NCI-H748 (cell line): ENCODE data around the gene MAP7.
"Not testable (repeated sequence)": the region's sequence is repeated elsewhere in the genome, so short reads cannot be mapped to it uniquely, and the experiment has no call there.

Source experiments
- DNase-seq: peaks from one replicate; lab custom pipeline; 2025; ENCODE audit not compliant: unreplicated experiment; lab: John Stamatoyannopoulos, UW

MAP7 gene

DNA sequence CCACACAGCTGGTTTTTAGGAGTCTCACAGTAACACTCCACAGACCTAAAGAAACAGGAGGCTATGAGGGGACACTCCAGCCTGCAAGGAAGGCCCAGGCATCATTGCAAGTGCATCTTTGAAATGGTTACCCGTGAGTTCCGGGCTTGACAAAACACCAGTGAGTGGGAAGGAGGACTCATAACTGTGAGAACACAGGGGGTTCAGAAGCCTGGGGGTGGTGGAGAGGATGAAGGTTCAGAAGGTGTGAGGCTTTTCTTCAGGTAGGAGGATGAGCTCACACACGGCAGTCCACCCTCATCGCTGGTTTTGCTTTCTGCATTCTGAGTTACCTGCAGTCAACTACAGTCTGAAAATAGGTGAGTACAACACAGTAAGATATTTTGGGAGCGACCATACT lies 39.9 kb downstream of the MAP7 start:
- DNase-seq, result no peak

DNA sequence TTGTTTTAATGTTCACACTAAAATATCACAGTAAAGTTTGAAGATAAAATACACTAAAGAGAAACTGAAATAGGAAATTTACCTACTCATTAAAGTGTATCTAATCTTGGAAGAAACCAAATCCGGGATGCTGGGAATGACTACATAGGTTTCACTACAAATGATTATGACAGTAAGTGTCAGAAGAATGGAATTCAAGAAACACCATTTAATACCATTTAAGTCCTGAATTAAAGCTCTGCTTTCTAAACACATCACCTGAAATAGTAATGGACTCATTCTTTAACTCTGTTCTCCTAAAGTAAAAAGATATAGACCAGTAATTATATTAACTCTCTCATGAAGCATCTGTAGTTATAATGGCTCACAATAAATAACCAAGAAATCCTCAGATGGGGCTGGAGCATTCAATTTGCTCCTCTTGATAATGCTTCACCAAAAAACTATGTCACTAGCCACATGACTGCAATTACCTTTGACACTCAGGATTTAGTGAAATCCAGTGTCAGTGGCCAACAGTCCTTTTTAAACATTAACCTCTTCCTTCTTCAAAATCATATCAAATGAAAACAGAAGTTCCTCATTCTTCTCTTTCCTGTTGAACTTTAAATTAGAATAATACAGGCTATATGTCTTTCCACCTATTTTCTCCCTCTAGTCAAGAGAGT lies 41.4 kb downstream of the MAP7 start:
- DNase-seq, result no peak

- no peak for DNase-seq
Measured at GRCh38 chr6:136506124-136506799, 44.0 kb downstream of the MAP7 start.

DNA sequence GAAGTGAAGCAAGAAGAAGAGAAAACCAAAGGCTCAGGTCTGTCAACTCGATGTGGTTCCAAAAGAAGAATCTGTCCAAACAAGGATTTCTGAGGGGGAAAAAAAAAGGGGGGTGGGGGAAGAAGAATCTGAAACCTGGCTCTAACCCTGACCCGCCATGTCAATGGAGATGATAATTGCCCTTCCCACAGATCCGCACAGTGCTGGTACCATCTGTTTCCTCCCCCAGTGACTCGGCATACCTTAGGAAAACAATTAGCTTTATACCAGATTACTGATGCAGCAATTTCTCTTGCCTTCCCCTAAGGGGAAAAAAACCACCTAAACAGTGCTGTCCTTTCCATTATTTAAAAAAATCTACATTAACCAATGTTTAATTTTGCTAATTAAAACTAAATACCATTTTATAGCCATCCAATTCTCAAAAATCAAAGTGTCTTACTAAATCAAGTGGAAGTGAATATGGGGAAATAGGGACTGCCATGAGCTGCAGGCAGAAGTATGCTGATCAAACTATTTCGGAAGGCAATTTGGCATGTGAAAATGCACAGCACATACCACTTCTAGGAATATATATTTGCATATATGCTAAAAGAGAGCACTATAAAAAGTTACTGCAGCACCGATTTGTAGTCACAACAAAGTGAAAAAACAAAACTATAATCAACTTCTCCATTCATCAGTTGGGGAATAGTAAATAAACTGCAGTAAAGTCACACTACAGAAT lies 46.8 kb downstream of the MAP7 start:
- DNase-seq, result no peak

DNA sequence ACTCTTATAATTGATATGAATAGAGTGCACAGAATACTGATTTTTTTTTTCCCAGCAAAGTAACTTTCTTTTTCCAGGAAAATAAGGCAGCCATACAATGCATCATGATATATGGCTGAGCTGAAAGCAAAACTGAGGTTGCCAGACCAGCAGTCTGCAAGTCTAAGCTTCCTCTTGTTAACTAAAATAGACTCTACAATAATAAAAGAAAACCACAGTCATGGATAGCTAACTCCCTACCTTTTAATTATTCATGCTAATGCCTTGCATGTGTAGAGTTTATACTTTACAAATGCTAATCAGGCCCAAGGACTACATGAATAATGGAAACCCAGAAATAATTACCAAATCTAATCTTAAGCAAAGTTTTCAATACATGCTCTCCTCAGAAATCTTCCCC lies 47.4 kb downstream of the MAP7 start:
- no peak for DNase-seq

DNA sequence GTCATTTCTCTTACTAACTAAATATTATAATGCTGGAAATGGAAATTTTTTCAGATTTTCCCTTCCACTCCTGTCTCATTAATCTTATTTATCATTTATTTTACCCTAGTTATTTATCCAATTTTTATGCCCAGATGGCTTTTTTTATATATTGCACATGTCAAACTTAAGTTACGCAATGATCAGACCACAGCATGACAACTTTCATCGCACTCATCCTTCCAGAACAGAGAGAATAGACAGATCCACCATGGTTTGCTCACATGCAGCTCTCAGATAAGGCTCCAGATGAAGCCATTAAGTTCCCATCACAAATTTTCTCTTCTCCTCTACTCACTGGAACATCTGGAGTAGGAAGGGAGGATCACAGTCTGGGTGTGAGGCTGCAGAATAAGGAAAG lies 48.7 kb downstream of the MAP7 start:
- no peak for DNase-seq

- DNase-seq, result no peak
Measured at GRCh38 chr6:136501096-136501495, 49.1 kb downstream of the MAP7 start.

DNA sequence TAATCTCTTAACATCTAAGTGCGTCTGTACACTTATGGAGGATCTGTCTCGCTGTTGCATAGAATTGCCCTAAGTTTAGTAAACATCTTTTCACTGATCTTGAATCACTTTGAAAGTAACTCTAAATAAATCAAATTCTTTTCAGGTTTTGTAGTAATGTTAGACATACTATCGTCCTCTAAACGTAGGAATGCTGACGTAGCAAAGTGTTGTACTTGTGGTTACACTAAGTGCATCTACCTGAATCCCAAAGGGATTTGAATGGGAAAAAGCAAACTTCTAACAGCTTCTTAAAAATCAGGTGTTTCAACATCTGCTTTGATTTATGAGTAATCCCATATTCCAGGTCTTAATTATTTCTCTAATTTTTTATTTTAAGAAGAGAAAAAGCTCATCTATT lies 49.8 kb downstream of the MAP7 start:
- DNase-seq, result no peak

GRCh38 chr6:136499370-136499769 lies 50.9 kb downstream of the MAP7 start:
- no peak for DNase-seq

GRCh38 chr6:136496449-136496848 lies 53.8 kb downstream of the MAP7 start:
- not testable (repeated sequence) for DNase-seq

- no peak for DNase-seq
Measured at GRCh38 chr6:136494710-136495109, 55.5 kb downstream of the MAP7 start.

GRCh38 chr6:136494059-136494458 lies 56.2 kb downstream of the MAP7 start:
- no peak for DNase-seq

- DNase-seq, result no peak
Measured at GRCh38 chr6:136492409-136492808, 57.8 kb downstream of the MAP7 start.

- no peak for DNase-seq
Measured at GRCh38 chr6:136491754-136492153, 58.5 kb downstream of the MAP7 start.

- DNase-seq, result no peak
Measured at GRCh38 chr6:136491251-136491650, 59.0 kb downstream of the MAP7 start.

DNA sequence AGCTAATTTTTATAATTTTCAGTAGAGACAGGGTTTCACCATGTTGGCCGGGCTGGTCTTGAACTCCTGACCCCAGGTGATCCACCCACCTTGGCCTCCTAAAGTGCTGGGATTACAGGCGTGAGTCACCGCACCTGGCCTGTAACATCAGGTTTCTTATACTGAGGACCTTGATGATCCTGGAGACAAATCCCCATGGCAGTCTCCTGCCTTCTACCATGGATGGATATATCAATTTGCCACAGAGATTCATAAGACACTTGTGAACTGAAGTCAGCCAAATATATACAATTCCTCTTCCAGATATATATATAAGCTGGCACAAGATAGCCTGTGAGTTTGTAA lies 60.6 kb downstream of the MAP7 start:
- not testable (repeated sequence) for DNase-seq

DNA sequence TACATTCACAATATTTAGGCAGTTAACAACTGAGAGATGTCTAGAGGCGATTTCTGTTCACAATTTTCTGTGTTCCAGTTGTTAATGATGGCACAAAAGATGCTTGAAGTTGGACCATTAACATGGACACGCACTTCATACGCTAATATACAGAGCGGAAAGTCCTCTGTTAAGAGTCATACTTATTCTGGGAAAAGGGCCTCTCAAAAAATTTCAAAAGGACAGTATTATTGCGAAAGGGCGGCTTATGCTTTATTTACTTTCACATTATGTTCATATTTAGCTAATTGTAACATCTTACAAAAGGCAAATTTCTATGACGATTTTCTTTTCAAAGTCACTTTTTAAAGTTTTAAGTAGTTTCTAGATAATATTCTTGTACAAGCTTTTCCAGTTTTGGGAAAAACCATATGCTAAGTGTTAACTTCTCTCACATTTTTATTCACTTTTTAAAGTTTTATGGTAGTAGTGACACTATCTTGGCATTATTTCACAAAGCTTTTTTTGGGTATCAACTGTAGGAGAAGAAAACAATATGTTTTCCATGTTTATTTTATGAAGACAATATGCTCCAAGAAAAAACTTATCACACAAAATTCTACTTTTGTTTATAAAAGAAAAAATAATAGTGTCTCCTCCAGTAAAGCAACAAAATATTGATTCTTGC lies 62.3 kb downstream of the MAP7 start:
- no peak for DNase-seq

GRCh38 chr6:136486357-136486756 lies 63.9 kb downstream of the MAP7 start:
- no peak for DNase-seq

DNA sequence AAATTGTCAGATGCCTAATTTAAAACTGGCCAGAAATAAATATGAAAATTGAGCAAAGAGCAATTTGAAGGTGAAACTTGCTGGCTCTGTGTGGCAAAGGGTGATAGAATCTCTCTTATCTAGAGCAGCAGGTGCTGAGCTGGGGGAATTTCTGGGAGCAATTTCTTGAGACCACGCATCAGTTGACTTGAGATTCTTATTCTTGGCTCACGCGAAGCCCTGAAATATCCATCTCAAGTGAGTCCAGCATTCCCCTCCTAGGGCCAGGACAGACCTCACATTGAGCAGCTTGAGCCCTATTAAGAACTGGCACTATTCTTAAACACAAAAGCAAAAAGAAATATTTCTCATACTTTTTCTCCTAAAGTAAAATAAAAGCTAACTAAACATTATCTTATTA lies 66.3 kb downstream of the MAP7 start:
- no peak for DNase-seq

DNA sequence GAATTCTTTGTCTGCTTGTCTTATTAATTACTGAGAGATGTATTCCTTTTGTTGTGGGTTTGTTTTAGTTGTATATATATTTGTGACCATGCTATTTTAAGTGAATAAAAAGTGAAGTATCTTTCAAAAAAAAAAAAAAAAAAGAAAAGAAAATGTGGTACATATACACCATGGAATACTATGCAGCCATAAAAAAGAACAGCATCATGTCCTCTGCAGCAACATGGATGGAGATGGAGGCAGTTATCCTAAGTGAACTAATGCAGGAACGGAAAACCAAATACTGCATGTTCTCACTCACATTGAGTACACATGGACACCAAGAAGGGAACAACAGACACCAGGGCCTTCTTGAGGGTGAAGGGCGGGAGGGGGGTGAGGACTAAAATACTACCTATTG lies 67.2 kb downstream of the MAP7 start:
- DNase-seq, result not testable (repeated sequence)

- no peak for DNase-seq
Measured at GRCh38 chr6:136477548-136477947, 72.7 kb downstream of the MAP7 start.

- no peak for DNase-seq
Measured at GRCh38 chr6:136475686-136476085, 74.5 kb downstream of the MAP7 start.
